Measurements from ENCODE around the gene TTLL3.

TTLL3 gene

GRCh38 chr3:9815986-9816385 is 5.9 kb downstream of the TTLL3 start:
- ATAC-seq = no peak
- no peak for TF ChIP-seq PPARA (CRISPR knock-in tag; IDR thresholded peaks at IDR 0.05; ENCODE audit: borderline replicate concordance)
- no peak for TF ChIP-seq ESRRG (CRISPR knock-in tag; IDR thresholded peaks at IDR 0.05)
- TF ChIP-seq ZNF565 (CRISPR knock-in tag; conservative IDR thresholded peaks at IDR 0.05; ENCODE audit: low read depth) = no peak
- no peak for TF ChIP-seq ARNTL (CRISPR knock-in tag; IDR thresholded peaks at IDR 0.05; ENCODE audit: borderline replicate concordance, low read depth)
- TF ChIP-seq, protein P1, sequence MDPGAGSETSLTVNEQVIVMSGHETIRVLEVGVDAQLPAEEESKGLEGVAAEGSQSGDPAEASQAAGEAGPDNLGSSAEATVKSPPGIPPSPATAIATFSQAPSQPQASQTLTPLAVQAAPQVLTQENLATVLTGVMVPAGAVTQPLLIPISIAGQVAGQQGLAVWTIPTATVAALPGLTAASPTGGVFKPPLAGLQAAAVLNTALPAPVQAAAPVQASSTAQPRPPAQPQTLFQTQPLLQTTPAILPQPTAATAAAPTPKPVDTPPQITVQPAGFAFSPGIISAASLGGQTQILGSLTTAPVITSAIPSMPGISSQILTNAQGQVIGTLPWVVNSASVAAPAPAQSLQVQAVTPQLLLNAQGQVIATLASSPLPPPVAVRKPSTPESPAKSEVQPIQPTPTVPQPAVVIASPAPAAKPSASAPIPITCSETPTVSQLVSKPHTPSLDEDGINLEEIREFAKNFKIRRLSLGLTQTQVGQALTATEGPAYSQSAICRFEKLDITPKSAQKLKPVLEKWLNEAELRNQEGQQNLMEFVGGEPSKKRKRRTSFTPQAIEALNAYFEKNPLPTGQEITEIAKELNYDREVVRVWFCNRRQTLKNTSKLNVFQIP (CRISPR knock-in tag; IDR thresholded peaks at IDR 0.05; ENCODE audit: borderline replicate concordance, low read depth) = no peak

- TF ChIP-seq, protein P2, sequence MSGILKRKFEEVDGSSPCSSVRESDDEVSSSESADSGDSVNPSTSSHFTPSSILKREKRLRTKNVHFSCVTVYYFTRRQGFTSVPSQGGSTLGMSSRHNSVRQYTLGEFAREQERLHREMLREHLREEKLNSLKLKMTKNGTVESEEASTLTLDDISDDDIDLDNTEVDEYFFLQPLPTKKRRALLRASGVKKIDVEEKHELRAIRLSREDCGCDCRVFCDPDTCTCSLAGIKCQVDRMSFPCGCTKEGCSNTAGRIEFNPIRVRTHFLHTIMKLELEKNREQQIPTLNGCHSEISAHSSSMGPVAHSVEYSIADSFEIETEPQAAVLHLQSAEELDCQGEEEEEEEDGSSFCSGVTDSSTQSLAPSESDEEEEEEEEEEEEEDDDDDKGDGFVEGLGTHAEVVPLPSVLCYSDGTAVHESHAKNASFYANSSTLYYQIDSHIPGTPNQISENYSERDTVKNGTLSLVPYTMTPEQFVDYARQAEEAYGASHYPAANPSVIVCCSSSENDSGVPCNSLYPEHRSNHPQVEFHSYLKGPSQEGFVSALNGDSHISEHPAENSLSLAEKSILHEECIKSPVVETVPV (CRISPR knock-in tag; IDR thresholded peaks at IDR 0.05) = no peak
- TF ChIP-seq, protein P3, sequence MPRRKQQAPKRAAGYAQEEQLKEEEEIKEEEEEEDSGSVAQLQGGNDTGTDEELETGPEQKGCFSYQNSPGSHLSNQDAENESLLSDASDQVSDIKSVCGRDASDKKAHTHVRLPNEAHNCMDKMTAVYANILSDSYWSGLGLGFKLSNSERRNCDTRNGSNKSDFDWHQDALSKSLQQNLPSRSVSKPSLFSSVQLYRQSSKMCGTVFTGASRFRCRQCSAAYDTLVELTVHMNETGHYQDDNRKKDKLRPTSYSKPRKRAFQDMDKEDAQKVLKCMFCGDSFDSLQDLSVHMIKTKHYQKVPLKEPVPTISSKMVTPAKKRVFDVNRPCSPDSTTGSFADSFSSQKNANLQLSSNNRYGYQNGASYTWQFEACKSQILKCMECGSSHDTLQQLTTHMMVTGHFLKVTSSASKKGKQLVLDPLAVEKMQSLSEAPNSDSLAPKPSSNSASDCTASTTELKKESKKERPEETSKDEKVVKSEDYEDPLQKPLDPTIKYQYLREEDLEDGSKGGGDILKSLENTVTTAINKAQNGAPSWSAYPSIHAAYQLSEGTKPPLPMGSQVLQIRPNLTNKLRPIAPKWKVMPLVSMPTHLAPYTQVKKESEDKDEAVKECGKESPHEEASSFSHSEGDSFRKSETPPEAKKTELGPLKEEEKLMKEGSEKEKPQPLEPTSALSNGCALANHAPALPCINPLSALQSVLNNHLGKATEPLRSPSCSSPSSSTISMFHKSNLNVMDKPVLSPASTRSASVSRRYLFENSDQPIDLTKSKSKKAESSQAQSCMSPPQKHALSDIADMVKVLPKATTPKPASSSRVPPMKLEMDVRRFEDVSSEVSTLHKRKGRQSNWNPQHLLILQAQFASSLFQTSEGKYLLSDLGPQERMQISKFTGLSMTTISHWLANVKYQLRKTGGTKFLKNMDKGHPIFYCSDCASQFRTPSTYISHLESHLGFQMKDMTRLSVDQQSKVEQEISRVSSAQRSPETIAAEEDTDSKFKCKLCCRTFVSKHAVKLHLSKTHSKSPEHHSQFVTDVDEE (CRISPR knock-in tag; IDR thresholded peaks at IDR 0.05) = no peak
- TF ChIP-seq, protein P1 (CRISPR knock-in tag; IDR thresholded peaks at IDR 0.05; ENCODE audit: borderline replicate concordance, low read depth) = no peak
- TF ChIP-seq BACH2 (CRISPR knock-in tag; IDR thresholded peaks at IDR 0.05; ENCODE audit: borderline replicate concordance) (no peak), ZNF70 (CRISPR knock-in tag; IDR thresholded peaks at IDR 0.05) (no peak), CSDC2 (CRISPR knock-in tag; IDR thresholded peaks at IDR 0.05) (no peak), GLIS3 (CRISPR knock-in tag; IDR thresholded peaks at IDR 0.05) (no peak), PPARA (CRISPR knock-in tag; IDR thresholded peaks at IDR 0.05; ENCODE audit: borderline replicate concordance) (no peak), ZFP3 (CRISPR knock-in tag; IDR thresholded peaks at IDR 0.05) (no peak), ARNTL (CRISPR knock-in tag; IDR thresholded peaks at IDR 0.05; ENCODE audit: borderline replicate concordance, low read depth) (no peak), PATZ1 (CRISPR knock-in tag; IDR thresholded peaks at IDR 0.05; ENCODE audit: borderline replicate concordance) (no peak), CREB5 (CRISPR knock-in tag; IDR thresholded peaks at IDR 0.05; ENCODE audit: low read depth) (no peak), ZNF8 (CRISPR knock-in tag; IDR thresholded peaks at IDR 0.05) (no peak), SNAI2 (CRISPR knock-in tag; IDR thresholded peaks at IDR 0.05) (no peak)
- ATAC-seq = no peak
These were observed 7.4 kb downstream of the TTLL3 start for GRCh38 chr3:9817436-9817835.

- ATAC-seq = no peak
- TF ChIP-seq ZC3H10 (CRISPR knock-in tag; IDR thresholded peaks at IDR 0.05) (no peak), TCF4 (CRISPR knock-in tag; IDR thresholded peaks at IDR 0.05; ENCODE audit: borderline replicate concordance) (no peak), PPARA (CRISPR knock-in tag; IDR thresholded peaks at IDR 0.05; ENCODE audit: borderline replicate concordance) (no peak), PATZ1 (CRISPR knock-in tag; IDR thresholded peaks at IDR 0.05; ENCODE audit: borderline replicate concordance) (no peak), OSR1 (CRISPR knock-in tag; IDR thresholded peaks at IDR 0.05) (no peak), SNAI2 (CRISPR knock-in tag; IDR thresholded peaks at IDR 0.05) (no peak)
- TF ChIP-seq, protein P1 (CRISPR knock-in tag; IDR thresholded peaks at IDR 0.05; ENCODE audit: borderline replicate concordance, low read depth) = no peak
These were observed 8.7 kb downstream of the TTLL3 start for GRCh38 chr3:9818666-9819335.
